ENCODE measurements around the gene CNOT6. TPM values are rescaled to one million over a fixed set of nuclear protein-coding genes. Genes with fewer than 3 reads are reported as not detected.
A peak's percentile ranks its signal among the peaks of the same experiment; 100 is the strongest.

Gene CNOT6
- total and polyA plus RNA-seq, 11 donors: 3.1 to 18.8 (median 12.9) TPM

- TF ChIP-seq POLR2A (IDR thresholded peaks at IDR 0.05) (no peak), CTCF (IDR thresholded peaks at IDR 0.05) (no peak)
- no peaks in the 10 kb centered on the region for H3K9me3 ChIP-seq
- no peak overlapping the region for H3K27ac ChIP-seq
- WGBS, 4 donors: 95 to 98% (median 96%) methylated on average over 5 of the region's 5 CpGs
- no peak overlapping the region for H3K4me3 ChIP-seq
- no peaks in the 10 kb centered on the region for H3K36me3 ChIP-seq
- intact Hi-C loops (cut with DNase I): no loop called here
- DNase-seq: no peak
- H3K27me3 ChIP-seq: no peaks in the 10 kb centered on the region
- peaks cover 0 to 5% (median 0%) of the 10 kb centered on the region in 12 donors for H3K4me1 ChIP-seq
- no peak for ATAC-seq
Observed at GRCh38 chr5:180487556-180487955, 6.6 kb upstream of the CNOT6 start.

GRCh38 chr5:180491496-180491895 lies 2.7 kb upstream of the CNOT6 start:
- Histone ChIP-seq H3K36me3 (peaks cover 0 to 6% (median 0%) of the 10 kb centered on the region in 9 donors), H3K4me1 (peaks cover 0 to 24% (median 14%) of the 10 kb centered on the region in 12 donors), H3K4me3 (no peak overlapping the region), H3K27me3 (no peaks in the 10 kb centered on the region), H3K27ac (no peak overlapping the region), H3K9me3 (no peaks in the 10 kb centered on the region)
- 63 to 70% (median 68%) methylated on average over 7 of the region's 7 CpGs for WGBS, 4 donors
- ATAC-seq (no peak), DNase-seq (no peak)
- intact Hi-C loops (cut with DNase I): no loop called here
- TF ChIP-seq POLR2A (IDR thresholded peaks at IDR 0.05): no peak
- no peak for TF ChIP-seq CTCF (IDR thresholded peaks at IDR 0.05)

GRCh38 chr5:180492226-180492903 lies 1.8 kb upstream of the CNOT6 start:
- Histone ChIP-seq H3K27me3 (no peaks in the 10 kb centered on the region), H3K4me3 (no peak overlapping the region), H3K9me3 (no peaks in the 10 kb centered on the region), H3K4me1 (peaks cover 0 to 31% (median 18%) of the 10 kb centered on the region in 12 donors), H3K36me3 (peaks cover 0 to 6% (median 0%) of the 10 kb centered on the region in 9 donors), H3K27ac (no peak overlapping the region)
- intact Hi-C loops (cut with DNase I): no loop called here
- DNase-seq (no peak), ATAC-seq (no peak)
- TF ChIP-seq CTCF (IDR thresholded peaks at IDR 0.05) (no peak), POLR2A (IDR thresholded peaks at IDR 0.05) (no peak)
- 94 to 95% (median 95%) methylated on average over 10 to 11 of the region's 11 CpGs for WGBS, 4 donors

- intact Hi-C loops (cut with DNase I): no loop called here
- TF ChIP-seq CTCF (IDR thresholded peaks at IDR 0.05): peak in 1 of 12 donors; percentile 28
- no peak for TF ChIP-seq POLR2A (IDR thresholded peaks at IDR 0.05)
- DNase-seq (peak; percentile 36 to 73 (median 48)), ATAC-seq (peak in 3 of 4 donors; percentile 27 to 37 (median 30))
- no peaks in the 10 kb centered on the region for H3K9me3 ChIP-seq
- peak overlapping the region; percentile 79 to 96 (median 93) for H3K27ac ChIP-seq
- peaks cover 0 to 6% (median 0%) of the 10 kb centered on the region in 9 donors for H3K36me3 ChIP-seq
- no peaks in the 10 kb centered on the region for H3K27me3 ChIP-seq
- peak overlapping the region; percentile 61 to 99 (median 96) for H3K4me3 ChIP-seq
- H3K4me1 ChIP-seq: peaks cover 0 to 34% (median 20%) of the 10 kb centered on the region in 12 donors
- 0 to 1% (median 0%) methylated on average over 29 to 92 of the region's 92 CpGs for WGBS, 4 donors
Observed at GRCh38 chr5:180494510-180495181, 467 bp downstream of the CNOT6 start.

All from heart left ventricle (tissue), 16 donors.